SU-DHL-6 (cell line): ENCODE data around the gene ABCC10.

ENCODE experiments used
- EZH2phosphoT487 ChIP-seq: fragments of 200-600 bp; sonication (generic), shearing (Covaris generic); conservative IDR thresholded peaks from 2 replicates; pipeline ENCODE4 v1.6.1; 2018; ENCODE audit warnings: mild to moderate bottlenecking, antibody characterized with exemption, low read length, moderate library complexity, mixed read lengths
- TF ChIP-seq, protein P1 (sequence below): fragments of 200-600 bp; sonication (generic); IDR thresholded peaks from one replicate; pipeline ENCODE4 v1.5.1; 2017; ENCODE audit warnings: antibody characterized with exemption, mild to moderate bottlenecking, low read length, moderate library complexity; ENCODE audit not compliant: insufficient read depth, poor library complexity, severe bottlenecking

DNA sequence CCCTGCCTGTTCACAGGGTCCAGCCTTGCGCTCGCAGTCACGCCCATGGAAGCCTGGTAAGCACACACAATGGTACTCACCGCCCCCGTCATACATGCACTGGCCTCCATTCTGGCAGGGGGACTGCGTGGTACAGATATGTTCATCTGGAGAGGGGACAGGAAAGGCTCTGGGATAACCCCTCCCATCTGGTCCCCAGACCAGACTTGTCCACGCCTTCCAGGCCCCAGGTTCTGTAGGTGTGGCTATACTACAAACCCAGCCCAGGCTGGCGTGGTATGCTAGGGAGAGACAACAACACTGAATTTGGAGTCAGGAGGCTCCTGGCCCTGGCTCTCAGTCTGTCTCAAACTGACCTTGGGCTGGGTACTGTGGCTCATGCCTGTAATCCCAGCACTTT, 24.6 kb downstream of the ABCC10 start:
- TF ChIP-seq, protein P1, sequence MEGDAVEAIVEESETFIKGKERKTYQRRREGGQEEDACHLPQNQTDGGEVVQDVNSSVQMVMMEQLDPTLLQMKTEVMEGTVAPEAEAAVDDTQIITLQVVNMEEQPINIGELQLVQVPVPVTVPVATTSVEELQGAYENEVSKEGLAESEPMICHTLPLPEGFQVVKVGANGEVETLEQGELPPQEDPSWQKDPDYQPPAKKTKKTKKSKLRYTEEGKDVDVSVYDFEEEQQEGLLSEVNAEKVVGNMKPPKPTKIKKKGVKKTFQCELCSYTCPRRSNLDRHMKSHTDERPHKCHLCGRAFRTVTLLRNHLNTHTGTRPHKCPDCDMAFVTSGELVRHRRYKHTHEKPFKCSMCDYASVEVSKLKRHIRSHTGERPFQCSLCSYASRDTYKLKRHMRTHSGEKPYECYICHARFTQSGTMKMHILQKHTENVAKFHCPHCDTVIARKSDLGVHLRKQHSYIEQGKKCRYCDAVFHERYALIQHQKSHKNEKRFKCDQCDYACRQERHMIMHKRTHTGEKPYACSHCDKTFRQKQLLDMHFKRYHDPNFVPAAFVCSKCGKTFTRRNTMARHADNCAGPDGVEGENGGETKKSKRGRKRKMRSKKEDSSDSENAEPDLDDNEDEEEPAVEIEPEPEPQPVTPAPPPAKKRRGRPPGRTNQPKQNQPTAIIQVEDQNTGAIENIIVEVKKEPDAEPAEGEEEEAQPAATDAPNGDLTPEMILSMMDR = no peak
- no peak for TF ChIP-seq EZH2phosphoT487
